Measurements from ENCODE around the gene HSD17B8.

DNA sequence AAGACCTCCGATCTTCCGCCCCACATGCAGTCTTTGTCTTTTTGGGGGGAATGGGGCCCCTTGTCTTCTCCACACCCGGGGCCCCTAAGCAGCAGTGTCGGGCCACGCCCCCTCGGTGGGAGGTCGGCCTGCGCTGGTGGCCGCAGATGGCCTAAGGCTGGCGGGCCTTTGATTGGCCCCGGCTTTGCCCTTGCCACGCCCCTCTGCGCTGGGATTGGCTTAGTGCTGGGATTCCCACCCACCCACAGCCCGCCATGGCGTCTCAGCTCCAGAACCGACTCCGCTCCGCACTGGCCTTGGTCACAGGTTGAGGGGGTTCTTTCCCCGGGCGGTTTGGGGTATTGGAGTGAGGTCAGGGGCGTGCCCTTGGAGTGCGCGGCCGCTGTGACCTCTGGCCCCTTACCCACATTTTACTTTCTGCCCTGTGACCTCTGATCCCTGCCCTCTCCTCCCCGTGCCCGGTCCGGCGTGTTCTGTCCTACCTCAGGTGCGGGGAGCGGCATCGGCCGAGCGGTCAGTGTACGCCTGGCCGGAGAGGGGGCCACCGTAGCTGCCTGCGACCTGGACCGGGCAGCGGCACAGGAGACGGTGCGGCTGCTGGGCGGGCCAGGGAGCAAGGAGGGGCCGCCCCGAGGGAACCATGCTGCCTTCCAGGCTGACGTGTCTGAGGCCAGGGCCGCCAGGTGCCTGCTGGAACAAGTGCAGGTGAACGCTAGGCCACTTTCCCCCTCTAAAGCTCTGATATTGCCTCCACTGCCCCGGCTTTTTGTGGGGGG, at the start of gene HSD17B8:
- TF ChIP-seq CTCF (conservative IDR thresholded peaks at IDR 0.05; ENCODE audit: low read depth, low read length) (no peak), EZH2 (IDR thresholded peaks at IDR 0.05; ENCODE audit: low read length, unreplicated experiment) (no peak), EZH2phosphoT487 (IDR thresholded peaks at IDR 0.05; ENCODE audit: borderline replicate concordance, low read length) (no peak)

Data from PC-3 (cell line).